CD4-positive, alpha-beta T cell (primary cell): ENCODE results near the gene OPCML. TPM values are rescaled to one million over a fixed set of nuclear protein-coding genes. Genes with fewer than 3 reads are reported as not detected.

ENCODE experiments used
- ATAC-seq: fragments of 200-7000 bp; cut with Tn5 transposase; one replicate; pipeline ENCODE4 v1.10.0; 2022; ENCODE audit warnings: mild to moderate bottlenecking; ENCODE audit not compliant: poor library complexity
- CTCF ChIA-PET: fragments of 350-600 bp; sonication (Branson Sonifier 250); formaldehyde crosslinking; loops from one replicate; lab custom pipeline; 2021; ENCODE audit warnings: antibody characterized with exemption, inconsistent platforms; lab: Charles Lee
- POLR2A ChIA-PET: fragments of 350-600 bp; sonication (Branson Sonifier 250); formaldehyde crosslinking; loops from one replicate; lab custom pipeline; 2021; ENCODE audit warnings: antibody characterized with exemption, inconsistent platforms; lab: Charles Lee
- DNase-seq, 14 experiments: peaks; one replicate each; pipeline ENCODE4 v3.0.0-alpha.2; 2013 to 2020; ENCODE audit warnings: mixed read lengths in 2 of 14
- H3K27ac ChIP-seq, 2 donors: one replicate each; pipeline versions ENCODE4 v1.5.1 to v1.7.0; 2013; ENCODE audit warnings: low read length in 2 of 2, low read depth in 1 of 2, mild to moderate bottlenecking in 1 of 2
- H3K27me3 ChIP-seq, 2 experiments: 1 replicate in 1 of 2; 2 replicates in 1 of 2; pipeline versions ENCODE4 v1.6.1 to v1.7.0; 2013; ENCODE audit warnings: low read length in 2 of 2, control low read depth in 1 of 2, mild to moderate bottlenecking in 1 of 2, moderate library complexity in 1 of 2; ENCODE audit not compliant: insufficient read depth in 2 of 2, control insufficient read depth in 1 of 2
- H3K36me3 ChIP-seq: one replicate; pipeline ENCODE4 v1.6.1; 2013; ENCODE audit warnings: low read length, control low read depth; ENCODE audit not compliant: insufficient read depth
- H3K4me1 ChIP-seq: one replicate; pipeline ENCODE4 v1.6.1; 2013; ENCODE audit warnings: low read length, control low read depth; ENCODE audit not compliant: insufficient read depth
- H3K4me3 ChIP-seq: one replicate; pipeline ENCODE4 v1.5.1; 2013; ENCODE audit warnings: mild to moderate bottlenecking, low read length, moderate library complexity
- H3K9me3 ChIP-seq, 2 experiments: 1 replicate in 1 of 2; 2 replicates in 1 of 2; pipeline versions ENCODE4 v1.6.1 to v1.7.0; 2013; ENCODE audit warnings: low read length in 2 of 2, mild to moderate bottlenecking in 2 of 2, control low read depth in 1 of 2, moderate library complexity in 1 of 2; ENCODE audit not compliant: control insufficient read depth in 1 of 2, insufficient read depth in 1 of 2
- H3K27ac Mint-ChIP-seq: one replicate; pipeline ENCODE4 v1.8.0; 2020; ENCODE audit warnings: mixed read lengths
- H3K27me3 Mint-ChIP-seq: one replicate; pipeline ENCODE4 v1.8.0; 2021; ENCODE audit warnings: mixed read lengths
- H3K36me3 Mint-ChIP-seq: one replicate; pipeline ENCODE4 v1.8.0; 2021; ENCODE audit warnings: low read depth, mixed read lengths
- H3K4me1 Mint-ChIP-seq: one replicate; pipeline ENCODE4 v1.8.0; 2021; ENCODE audit warnings: low read depth, mixed read lengths
- H3K4me3 Mint-ChIP-seq: one replicate; pipeline ENCODE4 v1.8.0; 2020; ENCODE audit warnings: mild to moderate bottlenecking, mixed read lengths
- H3K9me3 Mint-ChIP-seq: one replicate; pipeline ENCODE4 v1.8.0; 2020; ENCODE audit warnings: mixed read lengths
- intact Hi-C, 2 experiments: fragments of 100-400 bp; cut with DNase I in 1 of 2; cut with micrococcal nuclease in 1 of 2; formaldehyde crosslinking; loops; one replicate each; pipeline versions ENCODE4 v1.15.1 to v1.9.0; 2023 to 2025; cut with DNase I, micrococcal nuclease
- total RNA-seq, 174 experiments: library from RNA in 2 of 174; stranded (reverse) in 2 of 174; gene quantifications; one replicate each; pipeline ENCODE4 v1.2.3 and lab custom pipeline; 2021 to 2026
- TF ChIP-seq, protein P1 (sequence below): fragments of 200-600 bp; IDR thresholded peaks from one replicate; pipeline ENCODE4 v1.8.0; 2022; ENCODE audit warnings: antibody characterized with exemption, mild to moderate bottlenecking

Gene OPCML
- total RNA-seq, 2 experiments from 2014 or later, result not detected

DNA sequence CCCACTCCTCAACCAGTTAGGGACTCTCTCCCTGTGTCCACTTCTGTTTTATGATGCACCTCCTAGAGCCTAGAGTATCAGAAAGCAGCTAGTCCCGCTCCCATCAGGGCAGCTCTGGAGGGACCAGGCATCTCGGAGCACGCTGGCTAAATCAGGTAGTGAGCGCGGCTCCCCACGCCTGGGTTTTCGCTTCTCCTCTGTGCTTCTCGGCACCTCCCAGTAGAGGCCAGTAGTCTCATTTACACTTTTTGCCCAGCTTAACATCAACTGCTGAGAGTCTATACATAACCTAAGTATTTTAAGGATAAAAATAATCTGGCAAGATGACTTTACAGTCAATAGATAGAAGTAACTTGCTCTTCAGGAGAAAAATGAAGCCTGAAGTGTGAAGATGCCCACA, 473.8 kb downstream of the OPCML start:
- Mint-ChIP-seq H3K9me3 (peaks cover 2% of the 10 kb centered on the region), H3K4me1 (no peaks in the 10 kb centered on the region), H3K4me3 (no peak overlapping the region), H3K27ac (no peak overlapping the region), H3K27me3 (peaks cover 21% of the 10 kb centered on the region), H3K36me3 (no peaks in the 10 kb centered on the region)
- Histone ChIP-seq H3K27me3 (peaks cover 5 to 7% of the 10 kb centered on the region in 2 experiments), H3K36me3 (no peaks in the 10 kb centered on the region), H3K4me1 (no peaks in the 10 kb centered on the region), H3K27ac (no peak overlapping the region), H3K9me3 (peaks cover 0 to 20% of the 10 kb centered on the region in 2 experiments), H3K4me3 (no peak overlapping the region)
- no peak for ATAC-seq
- TF ChIP-seq, protein P1, sequence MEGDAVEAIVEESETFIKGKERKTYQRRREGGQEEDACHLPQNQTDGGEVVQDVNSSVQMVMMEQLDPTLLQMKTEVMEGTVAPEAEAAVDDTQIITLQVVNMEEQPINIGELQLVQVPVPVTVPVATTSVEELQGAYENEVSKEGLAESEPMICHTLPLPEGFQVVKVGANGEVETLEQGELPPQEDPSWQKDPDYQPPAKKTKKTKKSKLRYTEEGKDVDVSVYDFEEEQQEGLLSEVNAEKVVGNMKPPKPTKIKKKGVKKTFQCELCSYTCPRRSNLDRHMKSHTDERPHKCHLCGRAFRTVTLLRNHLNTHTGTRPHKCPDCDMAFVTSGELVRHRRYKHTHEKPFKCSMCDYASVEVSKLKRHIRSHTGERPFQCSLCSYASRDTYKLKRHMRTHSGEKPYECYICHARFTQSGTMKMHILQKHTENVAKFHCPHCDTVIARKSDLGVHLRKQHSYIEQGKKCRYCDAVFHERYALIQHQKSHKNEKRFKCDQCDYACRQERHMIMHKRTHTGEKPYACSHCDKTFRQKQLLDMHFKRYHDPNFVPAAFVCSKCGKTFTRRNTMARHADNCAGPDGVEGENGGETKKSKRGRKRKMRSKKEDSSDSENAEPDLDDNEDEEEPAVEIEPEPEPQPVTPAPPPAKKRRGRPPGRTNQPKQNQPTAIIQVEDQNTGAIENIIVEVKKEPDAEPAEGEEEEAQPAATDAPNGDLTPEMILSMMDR, result no peak
- DNase-seq, result no peak
- ChIA-PET POLR2A (no interaction called here), CTCF (no interaction called here)
- intact Hi-C loops, result no loop called here

DNA sequence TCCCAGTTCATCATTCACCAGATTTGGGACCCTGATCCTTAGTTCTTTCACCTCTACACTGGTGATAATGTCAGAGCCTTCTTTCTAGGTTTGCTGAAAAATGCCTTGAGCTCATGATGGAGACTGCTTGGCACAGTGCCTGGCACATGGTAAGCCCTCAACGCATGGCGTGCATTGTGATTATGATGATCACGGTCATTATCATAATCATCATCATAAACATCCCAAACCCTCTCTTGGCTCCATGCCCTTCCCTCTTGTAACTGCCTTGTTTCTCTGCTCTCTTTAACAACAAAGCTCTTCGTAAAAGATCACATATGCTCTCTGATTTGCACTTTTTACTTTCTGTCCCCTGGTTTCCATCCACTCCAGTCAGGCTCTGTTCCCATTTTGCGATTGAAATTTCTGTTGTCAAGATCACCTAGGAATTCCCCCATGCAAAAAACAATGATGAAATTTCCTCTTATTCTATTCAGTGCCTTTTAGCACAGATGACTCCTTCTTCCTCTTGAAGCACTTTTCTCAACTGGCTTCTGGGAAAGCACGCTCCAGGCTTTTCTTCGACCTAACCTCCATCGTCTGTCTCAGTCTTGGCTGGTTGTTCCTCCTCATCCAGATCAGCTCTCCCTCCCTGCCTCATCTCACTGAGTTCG, 479.1 kb downstream of the OPCML start:
- DNase-seq (no peak), ATAC-seq (no peak)
- Histone ChIP-seq H3K27me3 (peaks cover 0 to 2% of the 10 kb centered on the region in 2 experiments), H3K4me1 (no peaks in the 10 kb centered on the region), H3K36me3 (no peaks in the 10 kb centered on the region), H3K9me3 (peaks cover 0 to 4% of the 10 kb centered on the region in 2 experiments), H3K4me3 (no peak overlapping the region), H3K27ac (no peak overlapping the region)
- Mint-ChIP-seq H3K27ac (no peak overlapping the region), H3K4me3 (no peak overlapping the region), H3K9me3 (peaks cover 2% of the 10 kb centered on the region), H3K4me1 (no peaks in the 10 kb centered on the region), H3K27me3 (no peaks in the 10 kb centered on the region), H3K36me3 (no peaks in the 10 kb centered on the region)
- POLR2A ChIA-PET, result no interaction called here
- intact Hi-C loops, result no loop called here
- CTCF ChIA-PET, result no interaction called here
- TF ChIP-seq, protein P1, result no peak

DNA sequence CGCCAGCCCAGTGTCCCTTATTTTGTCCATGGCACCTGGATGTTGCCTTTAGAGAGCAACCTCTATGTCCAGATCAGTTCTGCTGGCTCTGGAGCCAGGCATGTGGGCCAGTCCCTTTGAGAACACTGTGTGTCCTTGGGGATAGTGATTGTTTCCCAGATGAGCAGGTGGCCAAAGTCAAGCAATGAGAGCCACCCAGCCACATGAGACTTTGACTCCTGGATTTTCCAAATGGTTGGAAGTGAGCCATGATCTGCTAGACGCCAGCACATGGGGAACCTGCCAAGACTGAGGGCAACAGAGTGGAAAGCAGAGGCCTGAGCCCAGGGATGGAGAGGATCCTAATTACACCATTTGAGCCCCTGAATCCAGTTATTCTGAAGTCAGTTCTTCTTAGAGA, 479.8 kb downstream of the OPCML start:
- Histone ChIP-seq H3K4me1 (no peaks in the 10 kb centered on the region), H3K36me3 (no peaks in the 10 kb centered on the region), H3K27me3 (peaks cover 0 to 2% of the 10 kb centered on the region in 2 experiments), H3K27ac (no peak overlapping the region), H3K9me3 (peaks cover 0 to 3% of the 10 kb centered on the region in 2 experiments), H3K4me3 (no peak overlapping the region)
- Mint-ChIP-seq H3K27ac (no peak overlapping the region), H3K36me3 (no peaks in the 10 kb centered on the region), H3K4me1 (no peaks in the 10 kb centered on the region), H3K27me3 (no peaks in the 10 kb centered on the region), H3K4me3 (no peak overlapping the region), H3K9me3 (peaks cover 2% of the 10 kb centered on the region)
- intact Hi-C loops, result no loop called here
- TF ChIP-seq, protein P1, result no peak
- POLR2A ChIA-PET, result no interaction called here
- ATAC-seq, result no peak
- no peak for DNase-seq
- CTCF ChIA-PET, result no interaction called here
